Measurements from ENCODE around the gene CRACR2A. TPM values are rescaled to one million over a fixed set of nuclear protein-coding genes. Genes with fewer than 3 reads are reported as not detected.

CRACR2A gene
- total RNA-seq, 6 donors from 2014 or later = 5.5 to 19.9 (median 7.2) TPM

- no peak for DNase-seq
Measured at GRCh38 chr12:3748620-3749019, 4.3 kb downstream of the CRACR2A start.

GRCh38 chr12:3747976-3748619, 4.8 kb downstream of the CRACR2A start:
- Histone ChIP-seq H3K4me3 (no peak overlapping the region), H3K4me1 (peaks cover 10 to 17% (median 13%) of the 10 kb centered on the region in 4 donors), H3K36me3 (no peaks in the 10 kb centered on the region), H3K27ac (peak overlapping the region in 1 of 4 donors; percentile 17), H3K9me3 (no peaks in the 10 kb centered on the region), H3K27me3 (no peaks in the 10 kb centered on the region)
- DNase-seq (no peak), ATAC-seq (ENCODE audit: low FRiP score in 2 of 2) (no peak)
- 66 to 73% methylated on average over 2 to 5 of the region's 5 CpGs for WGBS, 2 donors
- TF ChIP-seq POLR2A (IDR thresholded peaks at IDR 0.05) (no peak), CTCF (IDR thresholded peaks at IDR 0.05) (no peak), POLR2AphosphoS5 (IDR thresholded peaks at IDR 0.05) (no peak), EP300 (IDR thresholded peaks at IDR 0.05) (no peak)

More at GRCh38 chr12:3748620-3749019, 4.3 kb downstream of the CRACR2A start:
- no peaks in the 10 kb centered on the region for H3K27me3 ChIP-seq
- H3K4me1 ChIP-seq = peaks cover 11 to 20% (median 19%) of the 10 kb centered on the region in 4 donors
- ATAC-seq (ENCODE audit: low FRiP score in 2 of 2) = no peak
- no peak overlapping the region for H3K27ac ChIP-seq
- 68 to 80% methylated on average over 4 of the region's 4 CpGs for WGBS, 2 donors
- no peaks in the 10 kb centered on the region for H3K9me3 ChIP-seq
- TF ChIP-seq POLR2AphosphoS5 (IDR thresholded peaks at IDR 0.05) (no peak), POLR2A (IDR thresholded peaks at IDR 0.05) (no peak)
- no peaks in the 10 kb centered on the region for H3K36me3 ChIP-seq
- H3K4me3 ChIP-seq = no peak overlapping the region

- TF ChIP-seq EP300 (IDR thresholded peaks at IDR 0.05) = no peak
- TF ChIP-seq POLR2AphosphoS5 (IDR thresholded peaks at IDR 0.05) = no peak
- TF ChIP-seq POLR2A (IDR thresholded peaks at IDR 0.05) = no peak
- no peak for TF ChIP-seq CTCF (IDR thresholded peaks at IDR 0.05)
- Histone ChIP-seq H3K27ac (peak overlapping the region in 1 of 4 donors; percentile 17), H3K27me3 (no peaks in the 10 kb centered on the region), H3K4me3 (no peak overlapping the region), H3K9me3 (no peaks in the 10 kb centered on the region), H3K36me3 (no peaks in the 10 kb centered on the region), H3K4me1 (peaks cover 7 to 11% (median 9%) of the 10 kb centered on the region in 4 donors)
- no peak for ATAC-seq (ENCODE audit: low FRiP score in 2 of 2)
- DNase-seq = peak in 1 of 2 donors; percentile 15
- 66 to 78% methylated on average over 6 of the region's 6 CpGs for WGBS, 2 donors
Measured at GRCh38 chr12:3747543-3747942, 5.4 kb downstream of the CRACR2A start.

DNA sequence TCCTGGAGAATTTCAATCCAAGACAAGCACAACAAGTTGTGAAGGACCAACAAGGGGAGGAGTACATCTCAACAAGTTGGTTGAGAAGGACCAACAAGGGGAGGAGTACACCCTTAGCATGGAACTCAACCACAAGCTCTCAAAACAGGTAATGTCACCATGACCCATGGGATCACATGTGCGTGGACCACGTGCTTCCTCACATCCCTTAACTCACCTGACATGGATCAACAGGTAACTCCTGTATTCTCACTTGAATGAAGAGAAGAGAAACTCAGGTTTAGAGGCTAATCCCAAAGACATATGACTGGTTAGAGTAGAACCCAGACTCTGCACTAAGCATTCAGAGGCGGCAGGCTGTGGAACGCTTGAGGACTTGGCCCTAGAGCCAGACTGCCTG, 6.2 kb downstream of the CRACR2A start:
- no peaks in the 10 kb centered on the region for H3K36me3 ChIP-seq
- ATAC-seq (ENCODE audit: low FRiP score in 2 of 2) (no peak), DNase-seq (no peak)
- H3K4me3 ChIP-seq = no peak overlapping the region
- 89 to 97% methylated on average over 3 to 4 of the region's 4 CpGs for WGBS, 2 donors
- no peaks in the 10 kb centered on the region for H3K27me3 ChIP-seq
- TF ChIP-seq POLR2A (IDR thresholded peaks at IDR 0.05) (no peak), POLR2AphosphoS5 (IDR thresholded peaks at IDR 0.05) (no peak)
- no peak overlapping the region for H3K27ac ChIP-seq
- H3K4me1 ChIP-seq = peaks cover 0 to 7% (median 3%) of the 10 kb centered on the region in 4 donors
- H3K9me3 ChIP-seq = no peaks in the 10 kb centered on the region

GRCh38 chr12:3745152-3745551, 7.8 kb downstream of the CRACR2A start:
- H3K4me1 ChIP-seq = no peaks in the 10 kb centered on the region
- H3K27me3 ChIP-seq = no peaks in the 10 kb centered on the region
- 91 to 93% methylated on average over 6 of the region's 6 CpGs for WGBS, 2 donors
- H3K4me3 ChIP-seq = no peak overlapping the region
- ATAC-seq (ENCODE audit: low FRiP score in 2 of 2) (no peak), DNase-seq (no peak)
- no peak for TF ChIP-seq CTCF (IDR thresholded peaks at IDR 0.05)
- no peak for TF ChIP-seq POLR2AphosphoS5 (IDR thresholded peaks at IDR 0.05)
- no peak for TF ChIP-seq EP300 (IDR thresholded peaks at IDR 0.05)
- TF ChIP-seq POLR2A (IDR thresholded peaks at IDR 0.05) = no peak
- no peaks in the 10 kb centered on the region for H3K36me3 ChIP-seq
- H3K27ac ChIP-seq = peak overlapping the region in 1 of 4 donors; percentile 19
- H3K9me3 ChIP-seq = no peaks in the 10 kb centered on the region

Measured in upper lobe of left lung (tissue), 6 donors.